ENCODE measurements around the gene SMIM28.

SMIM28 gene

GRCh38 chr6:138430361-138431145 lies 52.8 kb downstream of the SMIM28 start:
- DNase-seq (ENCODE audit: low spot score): no peak

GRCh38 chr6:138431256-138432062 lies 53.8 kb downstream of the SMIM28 start:
- DNase-seq (ENCODE audit: low spot score): no peak

GRCh38 chr6:138432063-138432356 lies 54.3 kb downstream of the SMIM28 start:
- DNase-seq (ENCODE audit: low spot score): no peak
